GM13976 (cell line): ENCODE measurements around the gene GNG11.
A peak's percentile ranks its signal among the peaks of the same experiment; 100 is the strongest.

Experiments used
- DNase-seq: peaks from one replicate; pipeline ENCODE4 v3.0.0; 2012; ENCODE audit warnings: low spot score
- in situ Hi-C: fragments of 300-500 bp; cut with MboI; formaldehyde crosslinking; loops from one replicate; pipeline ENCODE4 v1.12.0; 2022; ENCODE audit warnings: low sequenced_read_pairs, mixed read lengths, inconsistent platforms; ENCODE audit not compliant: unreplicated experiment
- TF ChIP-seq, protein P1 (sequence below): IDR thresholded peaks from 2 replicates; pipeline ENCODE4 v1.5.1; 2012; ENCODE audit warnings: borderline replicate concordance, mild to moderate bottlenecking; ENCODE audit not compliant: insufficient read depth; ENCODE audit errors: extremely low read depth, missing control alignments, control extremely low read depth

GNG11 gene

DNA sequence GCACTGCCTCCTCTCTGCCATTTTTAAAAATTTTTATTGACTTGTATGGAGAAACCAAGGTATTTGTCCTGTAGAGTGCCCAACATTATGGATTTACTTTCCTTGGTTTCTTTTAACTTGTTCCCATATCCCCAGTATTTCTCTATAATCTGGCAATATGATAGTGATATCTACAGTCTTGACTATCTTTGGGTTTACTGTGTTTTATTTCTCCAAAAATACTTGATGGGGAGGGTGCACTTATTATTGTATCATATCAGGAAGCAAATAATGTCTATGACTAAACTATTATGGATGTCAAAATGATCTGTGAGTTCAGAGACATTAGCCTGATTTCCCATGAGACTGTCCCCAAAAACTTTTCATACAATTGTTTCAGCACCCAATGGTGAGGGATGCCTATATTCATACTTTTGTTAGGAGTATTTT lies 37.6 kb upstream of the GNG11 start:
- TF ChIP-seq, protein P1, sequence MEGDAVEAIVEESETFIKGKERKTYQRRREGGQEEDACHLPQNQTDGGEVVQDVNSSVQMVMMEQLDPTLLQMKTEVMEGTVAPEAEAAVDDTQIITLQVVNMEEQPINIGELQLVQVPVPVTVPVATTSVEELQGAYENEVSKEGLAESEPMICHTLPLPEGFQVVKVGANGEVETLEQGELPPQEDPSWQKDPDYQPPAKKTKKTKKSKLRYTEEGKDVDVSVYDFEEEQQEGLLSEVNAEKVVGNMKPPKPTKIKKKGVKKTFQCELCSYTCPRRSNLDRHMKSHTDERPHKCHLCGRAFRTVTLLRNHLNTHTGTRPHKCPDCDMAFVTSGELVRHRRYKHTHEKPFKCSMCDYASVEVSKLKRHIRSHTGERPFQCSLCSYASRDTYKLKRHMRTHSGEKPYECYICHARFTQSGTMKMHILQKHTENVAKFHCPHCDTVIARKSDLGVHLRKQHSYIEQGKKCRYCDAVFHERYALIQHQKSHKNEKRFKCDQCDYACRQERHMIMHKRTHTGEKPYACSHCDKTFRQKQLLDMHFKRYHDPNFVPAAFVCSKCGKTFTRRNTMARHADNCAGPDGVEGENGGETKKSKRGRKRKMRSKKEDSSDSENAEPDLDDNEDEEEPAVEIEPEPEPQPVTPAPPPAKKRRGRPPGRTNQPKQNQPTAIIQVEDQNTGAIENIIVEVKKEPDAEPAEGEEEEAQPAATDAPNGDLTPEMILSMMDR: no peak
- in situ Hi-C loops: no loop called here
- DNase-seq: no peak

DNA sequence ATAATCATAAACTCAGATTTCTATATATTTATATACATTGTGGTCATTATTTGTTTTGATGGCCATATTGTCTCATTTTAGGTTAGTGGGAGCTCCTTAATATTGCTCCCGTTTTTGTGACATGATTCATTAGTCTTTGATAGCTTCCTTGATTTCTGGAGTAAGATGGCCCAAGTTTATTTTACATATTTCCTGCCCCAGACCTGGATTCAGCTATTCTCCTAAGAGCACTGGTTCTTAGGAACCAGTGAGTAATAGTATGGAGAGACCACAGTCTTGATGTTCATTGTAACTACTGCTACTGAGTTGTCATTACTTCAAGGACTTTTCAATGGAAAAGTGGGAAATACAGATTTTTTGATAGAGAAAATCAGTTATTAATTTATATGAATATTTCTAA lies 37.0 kb upstream of the GNG11 start:
- no peak for DNase-seq
- in situ Hi-C loops: no loop called here
- TF ChIP-seq, protein P1: no peak

DNA sequence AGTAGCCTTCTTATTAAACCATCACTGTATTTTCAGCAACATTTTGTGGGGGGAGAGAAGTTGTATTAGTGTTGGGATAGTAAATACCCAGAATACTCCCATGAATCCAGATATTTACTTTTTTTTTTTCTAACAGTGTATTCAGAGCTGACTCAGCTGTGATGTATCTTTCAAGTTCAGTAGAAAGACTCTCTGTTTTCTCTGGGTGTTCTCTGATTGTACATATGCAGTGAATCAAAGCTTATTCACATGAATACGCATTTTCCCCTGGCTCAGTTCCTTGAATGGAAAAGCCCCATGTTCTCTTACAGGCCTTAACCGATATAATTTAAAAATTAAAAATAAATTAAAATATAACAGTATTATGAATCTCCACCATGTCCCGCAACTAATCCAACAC lies 32.3 kb upstream of the GNG11 start:
- no peak for DNase-seq
- in situ Hi-C loops: no loop called here

GRCh38 chr7:93890041-93890463 lies 31.5 kb upstream of the GNG11 start:
- in situ Hi-C loops: no loop called here
- TF ChIP-seq, protein P1: no peak
- peak; percentile 37 for DNase-seq

More for the DNA sequence above, 32.3 kb upstream of the GNG11 start:
- TF ChIP-seq, protein P1: no peak

DNA sequence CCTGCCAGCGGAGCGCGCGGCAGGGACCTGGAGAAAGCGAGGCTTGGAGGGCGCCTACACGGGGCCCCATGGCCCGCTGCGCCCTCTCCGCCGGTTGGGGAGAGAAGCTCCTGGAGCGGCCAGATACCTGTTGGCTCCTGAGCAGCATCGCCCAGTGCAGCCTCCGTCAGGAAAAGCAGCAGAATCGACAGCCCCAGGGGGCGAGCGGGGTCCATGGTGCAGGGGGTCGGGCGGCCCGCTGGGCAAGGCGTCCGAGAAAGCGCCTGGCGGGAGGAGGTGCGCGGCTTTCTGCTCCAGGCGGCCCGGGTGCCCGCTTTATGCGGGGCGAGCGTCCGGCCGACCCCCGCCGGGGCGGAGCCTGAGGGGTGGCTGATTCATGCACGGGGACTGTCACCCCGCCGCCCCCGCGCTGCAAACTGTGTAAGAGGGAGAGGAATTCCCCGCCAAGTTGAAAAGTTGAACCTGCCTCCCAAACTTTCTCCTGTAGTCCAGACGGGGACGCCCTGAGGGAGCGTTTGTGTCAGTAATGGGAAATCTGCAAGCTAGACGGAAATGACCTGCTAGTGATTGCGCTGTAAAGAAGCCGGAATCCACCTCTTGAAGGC lies 31.0 kb upstream of the GNG11 start, which contains the start of gene TFPI2:
TFPI2 (minus strand) TSS at position 290 of the 605 bp plus-strand sequence; CDS start at position 215, 75 bp downstream.
- TF ChIP-seq, protein P1: no peak
- peak; percentile 53 for DNase-seq
- in situ Hi-C loops: no loop called here

- no peak for DNase-seq
- in situ Hi-C loops: no loop called here
- TF ChIP-seq, protein P1: no peak
Measured at GRCh38 chr7:93894426-93894825, 27.1 kb upstream of the GNG11 start.
